HG02970 (cell line): ENCODE results near the gene DBN1.

Source experiments
- ATAC-seq: cut with Tn5 transposase; IDR thresholded peaks from one replicate; pipeline ENCODE4 v1.9.1; 2021; ENCODE audit warnings: mild to moderate bottlenecking, moderate library complexity, moderate number of reproducible peaks; ENCODE audit not compliant: unreplicated experiment, low FRiP score

The DBN1 gene

DNA sequence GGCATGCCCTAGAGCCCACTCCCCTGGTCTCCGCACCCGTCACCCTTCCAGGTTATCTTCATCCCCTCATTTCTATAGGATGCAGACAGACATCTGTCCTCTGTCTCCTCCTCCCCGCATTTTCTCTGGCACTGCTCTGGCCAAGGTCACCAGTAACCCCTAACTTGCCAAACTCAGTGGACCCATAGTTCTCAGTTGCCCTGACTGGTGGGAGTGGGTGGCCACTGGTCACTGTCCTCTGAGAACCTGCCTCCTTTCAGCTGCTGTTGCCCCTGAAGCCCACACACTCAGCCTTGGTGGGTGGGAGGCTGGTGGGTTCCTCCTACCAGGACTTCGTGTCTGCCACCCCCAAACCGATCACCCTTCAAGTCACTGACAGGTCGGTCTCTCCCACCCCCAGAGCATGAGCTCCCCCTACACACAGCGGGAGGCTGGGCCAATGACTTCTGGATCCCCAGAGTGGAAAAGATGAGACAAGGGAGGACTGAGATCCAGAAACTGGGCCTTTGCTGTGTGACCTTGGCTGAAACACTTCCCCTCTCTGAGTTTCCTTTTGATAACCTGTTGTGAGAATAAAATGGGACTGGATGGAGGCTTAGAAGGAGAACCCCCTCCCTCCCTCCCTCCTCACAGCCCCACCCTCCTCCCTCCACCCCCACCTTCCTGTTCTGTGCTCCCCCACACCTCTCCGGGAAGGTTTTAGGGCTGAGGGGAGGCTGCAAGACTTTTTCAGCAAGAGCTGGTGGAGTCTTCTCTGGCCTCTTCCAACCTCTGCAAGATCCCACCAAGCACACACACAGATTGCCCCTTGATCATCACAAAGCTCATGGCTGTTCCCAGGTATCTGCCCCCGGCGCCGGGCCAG is 2.4 kb upstream of the DBN1 start:
- ATAC-seq: no peak

DNA sequence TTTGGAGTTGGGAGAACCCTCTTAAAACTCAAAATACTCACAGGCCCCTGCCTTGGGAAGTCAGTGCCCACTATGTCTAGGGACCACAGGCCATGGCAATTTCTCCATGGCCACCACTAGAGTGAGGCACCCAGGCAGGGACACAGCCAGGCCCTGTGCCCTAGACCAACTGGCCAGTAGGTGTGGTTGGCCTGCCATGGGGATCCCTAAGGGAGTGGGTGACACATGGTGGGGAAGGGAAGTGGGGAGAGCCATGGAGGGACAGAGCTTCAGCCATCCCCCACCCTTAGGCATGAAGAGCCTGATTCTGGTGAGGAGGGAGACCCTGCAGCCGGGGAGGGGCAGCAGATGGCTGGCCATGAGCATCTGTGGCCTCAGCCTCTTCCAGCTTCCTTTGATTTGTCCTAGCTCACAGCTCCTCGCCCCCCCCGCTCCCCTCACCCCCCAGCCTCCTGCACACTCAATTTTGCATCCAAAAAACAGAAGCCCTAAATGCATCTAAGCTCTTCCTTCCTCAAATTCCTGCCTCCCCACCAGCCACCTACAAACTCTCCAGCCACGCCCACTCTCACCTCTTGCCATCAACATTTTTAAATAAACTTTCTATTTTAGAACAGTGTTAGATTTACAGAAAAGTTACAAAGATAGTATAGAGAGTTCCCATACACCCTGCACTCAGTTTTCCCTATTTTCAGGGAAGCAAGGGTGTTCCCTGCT is 1.6 kb upstream of the DBN1 start:
- ATAC-seq: no peak

DNA sequence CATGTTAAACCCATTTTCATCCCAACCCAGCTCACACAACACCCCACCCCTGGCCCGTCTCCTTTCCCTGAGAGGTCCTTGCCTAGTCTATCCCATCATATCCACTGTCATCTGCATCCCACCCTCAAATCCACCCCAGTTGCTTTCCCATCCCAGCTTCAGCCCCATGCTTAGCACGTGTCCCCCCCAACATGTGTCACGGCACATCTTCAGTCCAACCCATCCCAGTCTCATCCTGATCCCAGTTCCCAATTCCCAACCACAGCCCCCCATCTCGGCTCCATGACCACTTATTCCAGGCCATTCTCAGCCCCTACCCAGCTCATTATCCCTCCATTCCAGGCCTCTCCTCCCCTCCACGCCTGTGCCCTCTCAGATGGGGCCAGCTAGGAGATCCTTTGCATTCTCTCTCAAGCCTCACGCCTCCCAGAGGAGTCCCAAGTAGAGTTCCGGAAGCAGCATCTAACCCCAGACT is 605 bp upstream of the DBN1 start:
- no peak for ATAC-seq

DNA sequence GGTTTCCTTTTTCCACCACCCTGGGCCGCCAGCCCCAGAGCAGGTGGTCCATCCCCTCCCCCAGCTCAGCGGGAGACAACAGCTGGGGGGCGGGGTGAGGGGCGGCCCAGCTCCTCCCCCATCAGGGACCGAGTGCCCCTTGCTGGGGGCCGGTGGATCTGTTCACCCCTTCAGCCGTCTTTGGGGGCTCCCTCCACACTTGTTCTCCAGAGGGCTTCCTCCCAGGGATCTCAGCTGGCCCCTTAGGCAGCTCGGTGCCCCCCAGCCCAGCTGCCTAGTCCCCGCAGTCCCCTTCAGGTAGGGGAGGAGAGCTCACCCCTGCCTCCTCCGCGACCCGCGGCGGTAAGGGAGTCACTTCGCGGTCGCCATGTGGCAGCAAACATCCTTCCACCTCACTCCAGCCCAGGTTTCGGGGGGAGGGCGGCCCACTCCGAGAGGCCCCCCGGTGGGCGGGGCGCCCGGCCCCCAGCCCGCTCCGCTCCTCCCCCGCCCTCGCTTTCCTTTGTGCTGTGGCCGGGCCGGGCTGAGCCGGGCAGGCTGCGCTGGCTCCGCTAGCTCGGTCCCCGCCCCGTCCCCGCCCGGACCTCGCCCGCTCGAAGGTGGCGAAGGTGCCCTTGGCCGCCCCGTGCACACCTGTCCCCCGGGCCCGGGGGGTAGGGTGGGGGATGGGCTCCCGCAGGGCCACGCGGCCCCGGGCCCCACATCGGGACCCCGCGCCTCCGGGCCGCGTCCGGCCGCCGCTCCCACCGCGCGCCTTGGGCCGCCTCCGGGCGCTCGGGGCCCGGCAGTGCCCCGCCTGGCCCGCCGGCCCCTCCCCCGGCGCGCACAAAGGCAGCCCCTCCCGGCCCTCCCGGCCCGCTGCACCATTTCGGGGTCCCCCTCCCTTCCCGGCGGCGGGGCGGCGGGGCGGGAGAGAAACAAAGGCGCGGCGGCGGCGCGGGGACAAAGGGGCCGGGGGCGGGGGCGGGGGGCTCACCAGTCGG is 683 bp downstream of the DBN1 start:
- no peak for ATAC-seq

DNA sequence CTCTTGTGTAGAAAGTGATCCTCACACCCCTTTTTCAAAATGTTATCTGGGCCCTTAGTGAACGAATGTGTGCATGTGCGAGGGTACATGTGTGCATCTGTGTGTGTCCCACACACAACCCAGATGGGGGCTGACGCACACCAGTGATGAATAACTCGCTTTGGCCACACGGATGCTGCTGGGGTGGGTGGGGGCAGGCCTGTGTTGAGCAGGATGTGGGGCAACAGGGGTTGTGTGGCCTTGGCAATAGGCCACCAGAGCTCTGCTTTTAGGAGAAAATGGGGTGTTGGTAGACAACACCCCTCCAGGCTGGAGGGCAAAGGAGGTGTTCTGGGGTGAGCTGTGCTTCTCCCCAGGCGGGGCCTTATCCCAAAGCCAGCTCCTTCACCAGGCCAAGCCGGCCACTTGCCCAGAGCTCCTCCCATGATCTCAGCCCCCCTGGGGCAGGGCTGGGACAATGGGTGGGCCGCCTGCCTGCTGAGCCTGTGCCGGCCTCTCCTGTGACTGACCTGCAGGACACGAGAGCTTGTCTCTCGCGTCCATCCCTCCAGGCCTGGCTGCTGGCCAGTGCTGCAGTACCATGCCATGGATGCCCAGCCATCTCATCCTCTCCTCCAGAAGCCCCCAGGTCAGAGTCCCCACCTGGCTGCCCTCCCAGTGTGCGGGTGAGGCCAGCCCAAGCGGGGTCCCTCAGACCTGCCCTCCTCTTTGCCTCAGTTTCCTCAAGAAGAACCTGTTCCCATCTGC is 1.7 kb downstream of the DBN1 start:
- no peak for ATAC-seq

DNA sequence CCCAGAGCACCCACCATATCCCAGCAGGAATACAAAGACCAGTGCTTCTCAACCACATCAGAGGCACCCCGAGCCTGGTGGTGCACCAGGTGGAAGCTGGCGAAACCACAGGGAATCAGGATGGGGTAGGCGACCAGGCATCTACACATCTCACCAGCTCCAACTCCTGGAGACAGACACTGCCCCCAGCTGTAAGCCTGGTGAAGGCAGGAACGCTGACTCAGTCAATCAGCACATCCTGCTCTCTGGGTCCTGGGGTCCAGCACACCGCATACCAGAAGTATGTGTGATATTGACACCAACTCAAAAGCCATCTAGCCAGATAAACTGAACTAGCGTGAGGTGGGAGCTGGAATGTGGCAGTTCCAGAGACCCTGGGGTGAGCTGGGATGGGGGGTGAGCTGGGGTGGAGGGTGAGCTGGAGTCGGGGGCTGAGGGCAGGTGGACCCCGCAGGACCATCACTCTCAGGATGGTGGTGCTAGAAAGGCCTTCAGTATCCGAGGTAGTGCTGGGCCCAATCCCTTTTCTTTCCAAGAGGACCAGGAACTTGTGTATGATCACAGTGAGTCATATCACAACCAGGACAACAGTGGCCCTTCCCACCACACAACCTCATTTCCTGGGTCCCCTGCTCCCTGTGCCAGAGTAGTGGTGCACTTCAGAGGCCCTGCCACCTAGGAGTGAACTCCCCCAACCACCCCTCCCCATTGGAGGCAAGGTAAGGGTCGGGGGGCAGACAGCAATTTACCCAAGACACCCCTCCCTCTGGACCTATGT is 2.5 kb downstream of the DBN1 start:
- no peak for ATAC-seq

DNA sequence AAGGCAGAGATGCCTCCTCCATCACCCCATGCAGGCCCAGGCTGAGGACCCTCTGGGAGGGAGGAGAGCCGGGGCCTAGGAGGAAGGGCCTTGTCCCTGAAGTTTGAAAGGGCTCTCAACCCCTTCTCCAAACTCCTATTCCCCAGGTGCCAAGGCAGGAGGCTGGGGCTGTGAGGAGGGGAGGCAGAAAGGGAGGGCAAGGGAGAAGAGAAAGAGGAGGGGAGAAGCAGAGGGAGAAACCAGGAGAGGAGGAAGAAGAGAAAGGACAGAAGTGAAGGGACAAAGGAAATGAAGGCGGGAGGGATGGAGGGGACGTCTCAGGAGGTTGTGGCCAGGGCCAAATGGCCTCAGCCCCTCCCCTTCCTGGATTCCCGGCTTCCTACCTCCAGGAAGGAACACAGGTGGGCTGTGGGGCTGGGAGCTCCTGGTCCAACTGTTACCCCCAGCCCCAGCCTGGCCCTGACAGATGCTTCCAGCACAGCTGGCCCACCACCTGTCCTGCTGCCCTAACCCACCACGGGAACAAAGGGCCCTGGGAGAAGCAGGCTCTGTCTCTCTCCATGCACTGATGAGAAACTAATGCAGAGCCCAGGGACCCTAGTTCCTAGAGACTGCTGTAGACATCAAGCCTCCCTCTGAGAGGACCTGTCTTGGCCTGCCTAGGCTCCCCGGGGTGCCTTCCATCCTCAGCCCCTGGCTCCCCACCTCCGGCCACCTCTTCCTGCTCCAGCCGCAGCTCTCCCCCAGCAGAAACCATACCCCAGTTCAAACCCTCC is 3.5 kb downstream of the DBN1 start:
- ATAC-seq: no peak

DNA sequence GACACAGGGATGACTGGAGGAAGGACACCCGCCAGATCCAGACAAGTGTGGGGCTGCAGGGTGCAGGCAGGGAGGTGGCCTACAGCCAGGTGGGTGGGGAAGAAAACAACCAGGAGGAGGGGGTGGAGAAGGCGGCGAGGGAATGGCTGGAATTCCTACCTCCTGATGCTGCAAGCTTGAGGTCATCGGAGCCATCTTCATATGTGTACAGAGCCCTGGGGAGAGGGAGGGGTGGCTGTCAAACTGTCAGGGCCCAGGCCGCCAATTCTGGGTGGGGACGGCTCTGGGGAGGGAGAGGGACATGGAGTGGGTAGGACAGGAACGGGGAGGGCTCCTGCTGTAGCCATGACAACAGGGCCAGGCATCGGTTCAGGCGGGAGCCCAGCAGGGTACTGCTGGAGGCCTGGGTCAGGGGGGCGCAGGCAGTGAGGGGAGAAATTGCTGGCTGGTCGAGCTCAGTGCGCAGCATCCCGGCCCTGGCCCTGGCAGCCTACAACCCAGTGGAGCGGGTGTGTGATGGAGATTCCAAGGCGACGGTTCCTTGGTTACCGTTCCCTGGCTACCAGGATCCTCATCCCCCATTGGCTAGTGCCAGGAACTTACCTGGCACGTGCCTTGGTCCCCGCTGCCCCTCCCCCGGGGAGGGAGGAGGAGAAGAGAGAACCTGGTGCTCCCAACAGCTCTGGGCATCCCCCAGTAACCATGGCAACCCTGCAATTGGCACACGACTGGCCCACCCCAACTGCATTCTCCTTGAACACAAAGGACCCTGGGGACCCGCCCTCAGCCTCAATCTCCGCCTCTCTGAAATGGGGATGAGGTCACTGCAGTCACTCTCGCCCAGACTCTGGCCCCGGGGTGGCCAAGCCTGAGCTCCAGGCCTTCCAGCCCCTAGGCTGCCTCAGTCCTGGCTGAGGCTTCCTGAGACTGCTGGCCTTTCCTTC is 4.5 kb downstream of the DBN1 start:
- ATAC-seq: no peak

DNA sequence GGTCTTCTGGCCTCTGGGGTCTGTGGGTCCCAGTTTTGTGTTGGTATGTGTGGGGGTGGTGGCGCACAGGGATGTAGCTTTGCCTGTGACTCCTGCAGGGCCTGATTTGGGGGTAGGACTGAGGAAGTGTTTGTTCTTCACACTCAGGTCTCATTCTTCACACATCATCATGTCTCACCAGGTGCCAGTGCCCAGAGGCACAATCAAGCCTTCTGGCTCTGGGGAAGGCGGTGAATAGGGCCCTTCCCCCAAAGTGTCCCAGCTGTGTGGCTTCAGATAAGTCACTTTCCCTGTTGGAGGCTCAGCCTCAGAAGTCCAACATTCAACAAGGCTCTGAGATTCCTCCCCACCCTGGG is 5.1 kb downstream of the DBN1 start:
- ATAC-seq: no peak

DNA sequence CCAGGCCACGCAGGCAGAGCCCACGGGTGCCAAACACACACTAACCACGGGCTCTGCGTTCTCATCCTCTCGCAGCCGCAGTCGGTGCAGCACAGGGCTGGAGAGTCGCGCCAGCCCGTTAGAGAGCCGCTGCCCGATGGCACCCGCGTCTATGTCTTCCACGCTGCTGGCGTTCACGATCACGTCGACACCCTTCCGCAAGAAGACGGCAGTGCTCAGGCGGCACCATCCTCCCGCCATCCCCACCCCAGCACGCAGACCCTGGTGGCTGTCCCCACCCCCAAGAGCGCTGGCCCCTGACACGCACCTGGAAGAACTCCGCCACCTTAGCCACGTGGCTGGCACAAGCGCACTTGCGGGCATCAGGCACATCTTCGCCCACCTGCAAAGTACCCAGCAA is 6.0 kb downstream of the DBN1 start:
- ATAC-seq: no peak

DNA sequence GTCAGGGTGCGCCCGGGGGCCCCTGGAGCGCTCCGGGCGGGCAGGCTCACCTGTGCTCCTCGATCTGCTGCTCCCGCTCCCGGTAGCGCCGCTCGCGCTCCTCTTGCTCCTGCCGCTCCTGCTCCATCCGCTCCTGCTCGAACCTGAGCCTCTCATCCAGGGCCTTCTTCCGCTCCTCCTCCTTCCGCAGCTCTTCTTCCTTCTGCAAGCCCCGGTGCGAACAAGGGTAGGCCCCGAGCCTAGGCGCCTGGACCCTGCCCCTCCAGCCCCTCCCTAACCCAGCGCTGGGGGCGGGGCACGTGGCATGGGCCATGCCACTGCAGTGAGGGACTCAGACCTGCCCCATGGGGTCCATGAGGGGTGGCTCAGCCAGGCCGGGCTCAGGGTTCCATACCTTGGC is 6.6 kb downstream of the DBN1 start:
- ATAC-seq: no peak

DNA sequence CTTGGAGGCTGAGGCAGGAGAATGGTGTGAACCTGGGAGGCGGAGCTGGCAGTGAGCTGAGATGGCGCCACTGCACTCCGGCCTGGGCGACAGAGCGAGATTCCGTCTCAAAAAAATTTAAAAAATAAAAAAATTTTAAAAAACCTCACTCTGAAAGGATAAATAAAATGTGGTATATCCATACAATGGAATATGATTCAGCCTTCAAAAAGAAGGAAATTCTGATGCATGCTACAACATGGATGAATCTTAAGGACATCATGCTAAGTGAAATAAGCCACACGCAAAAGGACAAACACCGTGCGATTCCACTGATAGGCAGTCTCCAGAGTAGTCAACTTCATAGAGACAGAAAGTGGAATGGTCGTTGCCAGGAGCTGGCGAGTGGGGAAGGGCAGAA is 8.4 kb downstream of the DBN1 start:
- ATAC-seq: no peak

DNA sequence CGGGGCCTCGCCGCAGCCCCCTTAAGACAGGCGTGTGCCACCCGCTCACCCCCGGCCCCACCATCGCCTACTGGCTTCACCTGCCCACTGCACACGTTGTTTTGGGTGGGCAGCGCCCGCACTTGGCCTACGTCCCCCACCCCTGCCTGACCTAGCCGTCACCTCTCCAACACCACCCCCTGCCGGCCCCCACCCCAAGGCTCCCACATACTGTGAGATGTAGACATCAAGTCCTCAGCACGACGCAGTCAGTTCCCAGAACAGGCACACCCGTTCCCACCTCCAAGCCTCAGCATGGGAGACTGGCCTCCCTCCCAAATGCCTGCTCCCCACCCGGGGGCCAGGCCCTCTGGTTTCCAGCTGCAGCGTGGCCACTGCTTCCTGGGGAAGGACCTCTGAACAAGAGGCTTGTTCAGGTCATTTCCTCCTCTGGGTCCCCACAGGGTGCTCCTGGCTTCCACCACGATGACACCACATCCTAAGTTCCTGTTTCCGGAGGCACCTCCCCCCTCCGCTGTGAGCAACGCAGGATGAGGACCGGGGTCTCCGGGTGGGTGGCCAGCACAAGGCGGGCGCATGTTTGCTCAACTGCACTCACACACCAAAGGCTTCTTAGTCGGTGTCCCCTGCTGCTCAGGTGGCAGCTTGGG is 11.3 kb downstream of the DBN1 start:
- ATAC-seq: no peak

DNA sequence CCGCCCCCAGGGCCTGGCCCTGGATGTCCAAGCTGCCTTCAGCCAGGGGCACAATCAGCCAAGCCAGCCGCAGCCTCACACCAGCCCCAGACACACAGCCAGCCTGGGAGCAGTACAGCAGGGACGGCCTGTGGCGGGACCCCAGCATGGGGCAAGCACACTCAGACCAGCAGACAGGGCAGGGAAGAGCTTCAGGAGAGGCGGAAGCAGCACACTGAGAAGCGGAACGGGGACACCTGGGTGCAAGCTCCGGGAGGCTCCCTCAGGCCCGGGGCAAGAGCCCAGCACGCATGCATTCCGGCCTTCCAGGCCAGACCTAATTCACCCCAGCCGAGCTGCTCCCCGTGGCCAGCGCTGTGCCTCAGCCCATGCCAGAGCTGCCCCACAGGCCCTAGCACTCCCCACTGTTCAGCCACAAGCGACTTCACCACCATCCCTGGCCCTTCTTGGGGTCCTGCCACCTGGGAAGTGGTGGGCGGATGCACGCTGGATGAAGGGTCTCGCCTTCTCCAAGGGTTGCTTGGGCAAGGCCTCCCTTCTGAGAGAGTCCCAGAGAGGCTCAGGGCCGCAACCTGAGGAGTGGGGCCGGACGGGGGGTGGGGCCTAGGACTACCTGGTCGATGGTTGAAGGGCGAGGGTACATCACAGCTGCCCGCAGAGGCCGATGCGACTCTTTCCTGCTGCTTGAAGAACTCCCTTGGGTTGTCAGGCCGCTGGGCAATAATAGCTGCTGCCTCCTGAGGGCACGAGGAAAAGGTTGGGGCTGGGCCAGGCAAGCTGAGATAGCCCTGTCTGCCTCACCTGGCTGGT is 13.4 kb downstream of the DBN1 start:
- no peak for ATAC-seq

DNA sequence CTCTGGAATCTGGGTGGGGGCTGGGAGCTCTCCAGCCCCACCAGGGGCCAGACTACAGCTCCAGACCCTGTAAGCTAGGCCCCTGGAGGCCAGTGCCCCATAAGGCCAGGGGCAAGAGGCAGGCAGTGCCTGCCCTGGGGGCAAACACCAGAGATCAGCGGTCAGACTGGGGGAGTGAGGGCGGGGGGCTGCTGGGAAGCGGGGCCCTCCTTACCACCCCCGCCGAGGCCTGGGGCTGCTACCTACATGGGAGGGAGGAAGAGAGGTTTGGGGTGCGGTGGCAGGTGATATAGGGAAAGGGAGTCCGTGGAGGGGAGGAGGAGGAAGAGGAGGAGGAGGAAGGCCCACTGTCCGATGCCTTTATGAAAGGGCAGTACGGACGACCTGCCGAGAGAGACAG is 14.1 kb downstream of the DBN1 start:
- ATAC-seq: no peak

DNA sequence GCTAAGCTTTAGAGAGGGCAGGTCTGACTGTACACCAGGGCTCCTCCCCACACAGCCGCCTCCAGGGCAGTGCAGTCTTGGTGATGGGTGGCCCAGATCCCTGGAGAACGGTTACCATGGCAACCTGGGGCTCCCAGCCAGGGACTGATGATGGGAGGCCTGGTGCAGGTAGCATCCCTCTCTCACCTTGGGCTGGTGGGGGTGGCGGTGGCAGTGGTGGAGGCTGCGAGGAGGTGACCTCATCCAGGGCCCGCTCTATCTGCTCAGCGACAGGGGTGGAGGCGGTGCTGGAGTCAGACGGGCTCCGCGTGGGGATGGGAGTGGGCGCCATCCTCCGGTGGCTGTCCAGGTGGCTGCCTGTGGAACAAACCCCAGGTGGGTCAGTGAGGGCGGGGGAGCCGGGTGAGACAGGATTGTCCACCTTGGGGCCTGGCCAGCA is 14.5 kb downstream of the DBN1 start:
- ATAC-seq: no peak
